HG03280 (cell line): ENCODE data around the gene GRB10.

Experiments used
- ATAC-seq: cut with Tn5 transposase; IDR thresholded peaks from one replicate; pipeline ENCODE4 v1.9.1; 2021; ENCODE audit warnings: mild to moderate bottlenecking, moderate library complexity; ENCODE audit not compliant: unreplicated experiment

The GRB10 gene

DNA sequence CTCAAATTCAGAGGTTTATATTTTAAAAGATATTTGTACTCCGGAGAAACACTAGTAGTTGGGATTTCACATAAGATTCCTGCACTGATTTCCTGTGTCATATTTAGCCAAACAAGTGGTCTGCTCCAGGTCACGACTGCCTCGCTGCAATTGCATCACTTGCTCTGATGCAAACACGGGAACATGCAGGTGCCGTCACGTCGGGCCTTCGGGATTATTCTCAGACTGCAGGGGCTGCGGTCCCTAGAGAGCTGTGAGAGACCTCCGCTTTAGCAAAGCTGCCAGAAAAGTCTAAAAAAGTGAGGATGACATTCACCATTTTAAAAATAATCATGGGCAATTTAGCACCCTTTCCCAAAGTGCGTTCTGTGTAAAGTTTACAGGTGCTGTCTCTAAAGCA, 124.0 kb downstream of the GRB10 start:
- no peak for ATAC-seq

GRCh38 chr7:50657912-50658311, 124.8 kb downstream of the GRB10 start:
- no peak for ATAC-seq

DNA sequence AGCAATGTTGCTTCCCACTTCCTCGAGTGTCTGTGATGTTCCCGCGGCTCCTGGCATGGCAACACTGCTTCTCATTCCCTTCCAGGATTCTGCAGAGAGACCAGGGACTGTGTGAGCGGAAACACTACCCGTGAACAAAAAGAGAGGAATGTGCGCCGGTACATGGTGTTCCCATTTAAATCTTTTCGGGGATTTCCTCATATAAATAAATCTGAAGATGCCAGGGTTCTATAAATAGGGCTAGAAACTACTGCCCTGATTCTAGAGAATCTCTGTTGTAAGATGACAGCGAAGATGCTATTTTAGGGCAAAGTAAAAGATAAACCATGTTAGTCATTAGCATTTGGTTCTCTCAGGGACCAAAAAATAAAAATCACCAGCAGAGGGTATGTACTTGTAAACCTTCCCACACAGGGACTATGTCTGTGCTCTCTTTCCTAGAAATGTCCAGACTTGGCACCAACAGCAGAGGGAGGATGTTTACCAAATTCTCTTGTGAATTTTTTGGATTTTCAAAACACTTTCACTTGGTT, 125.3 kb downstream of the GRB10 start:
- no peak for ATAC-seq

GRCh38 chr7:50656141-50656895, 126.4 kb downstream of the GRB10 start:
- no peak for ATAC-seq

DNA sequence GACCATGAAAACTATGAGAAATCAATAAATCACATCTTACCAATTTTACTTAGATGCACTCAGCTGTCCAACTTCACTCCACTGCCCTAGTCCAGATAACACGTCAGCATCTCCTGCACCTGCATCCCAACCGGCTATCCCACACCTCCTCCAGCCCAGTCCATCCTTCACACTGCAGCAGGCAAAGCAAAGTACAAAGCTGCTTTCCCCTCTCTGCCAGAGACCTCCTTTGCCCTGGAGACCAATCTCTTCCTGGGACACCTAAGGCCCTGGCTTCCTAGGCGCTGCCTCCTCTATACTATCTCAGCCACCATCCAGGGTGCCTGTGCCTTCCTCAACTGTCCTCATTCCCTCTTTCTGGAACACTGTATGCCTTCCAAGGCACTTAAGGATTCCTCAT, 127.2 kb downstream of the GRB10 start:
- no peak for ATAC-seq

DNA sequence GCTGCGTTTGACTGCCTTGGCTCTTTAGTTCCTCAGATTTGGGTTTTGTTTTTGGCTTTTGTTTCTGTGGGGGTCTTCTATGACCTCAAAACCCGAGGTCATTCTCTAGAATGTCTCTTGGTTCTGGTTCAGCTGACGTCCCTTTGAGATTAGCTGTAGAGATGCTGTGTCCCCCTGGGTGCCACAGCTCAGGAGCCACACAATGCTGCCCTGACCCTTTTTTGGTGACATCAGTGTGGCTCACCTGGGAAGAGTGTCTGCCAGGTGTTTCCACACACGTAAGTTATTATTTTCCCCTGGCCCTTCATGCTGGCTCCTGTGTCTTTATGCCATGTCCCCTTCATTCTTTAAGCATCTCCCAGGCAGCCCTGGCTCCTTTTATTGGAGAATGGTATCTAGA, 127.7 kb downstream of the GRB10 start:
- no peak for ATAC-seq

DNA sequence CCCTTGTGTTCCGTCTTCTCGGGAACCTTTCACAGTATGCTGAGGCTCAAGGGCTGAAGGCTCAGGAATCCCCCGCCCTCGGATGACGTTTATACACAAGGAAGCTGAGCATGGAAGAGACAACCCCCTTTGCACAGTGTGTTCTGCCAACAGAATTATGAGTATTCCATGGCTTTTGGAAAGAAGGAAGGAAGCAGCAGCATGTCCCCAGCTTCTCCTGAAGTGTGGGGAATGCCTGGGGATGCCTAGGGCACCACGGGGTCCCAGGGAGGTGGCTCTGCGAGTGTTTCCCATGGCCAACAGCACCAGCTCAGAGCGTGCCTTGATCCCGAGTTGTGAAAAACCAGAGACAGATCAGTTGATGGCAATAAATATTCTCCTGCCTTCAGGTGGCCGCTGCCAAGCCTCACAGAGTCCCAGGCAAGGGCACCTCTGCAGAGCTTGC, 128.7 kb downstream of the GRB10 start:
- no peak for ATAC-seq

- no peak for ATAC-seq
Measured at GRCh38 chr7:50653126-50653864, 129.4 kb downstream of the GRB10 start.

- no peak for ATAC-seq
Measured at GRCh38 chr7:50652400-50653125, 130.1 kb downstream of the GRB10 start.

GRCh38 chr7:50651271-50651989, 131.3 kb downstream of the GRB10 start:
- no peak for ATAC-seq

- no peak for ATAC-seq
Measured at GRCh38 chr7:50650057-50650664, 132.5 kb downstream of the GRB10 start.

- no peak for ATAC-seq
Measured at GRCh38 chr7:50649259-50649885, 133.3 kb downstream of the GRB10 start.

DNA sequence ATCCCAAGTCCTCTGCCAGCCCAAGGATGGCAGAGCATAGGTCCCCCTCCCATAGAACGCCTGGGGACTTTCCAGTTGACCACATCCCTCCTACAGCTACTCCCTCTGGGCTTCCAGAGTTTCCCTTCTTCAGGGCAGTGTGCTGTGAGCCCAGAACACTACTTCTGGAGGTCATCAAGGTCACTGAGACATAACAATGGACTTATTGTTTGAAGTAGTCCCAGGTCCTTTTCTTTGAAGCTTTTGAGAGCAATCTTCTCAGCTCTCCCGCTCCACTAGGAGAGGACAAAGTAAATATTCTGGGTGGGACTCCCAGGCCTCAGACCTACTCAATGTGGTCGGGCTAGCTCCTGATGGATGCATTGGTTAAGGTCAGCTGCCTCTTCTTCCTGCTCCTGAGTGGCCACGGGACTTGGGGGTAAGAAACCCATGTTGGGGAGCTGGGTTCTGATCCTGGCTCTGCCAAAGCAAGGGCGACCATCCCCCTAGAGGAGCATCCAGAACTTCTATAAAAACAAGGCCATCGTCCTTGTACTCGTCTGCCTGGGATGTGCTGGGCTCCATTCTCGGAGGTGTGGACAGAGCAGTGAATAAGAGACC, 134.0 kb downstream of the GRB10 start:
- ATAC-seq: no peak

GRCh38 chr7:50648076-50648475, 134.6 kb downstream of the GRB10 start:
- no peak for ATAC-seq

- ATAC-seq: no peak
Measured at GRCh38 chr7:50647286-50647980, 135.3 kb downstream of the GRB10 start.

DNA sequence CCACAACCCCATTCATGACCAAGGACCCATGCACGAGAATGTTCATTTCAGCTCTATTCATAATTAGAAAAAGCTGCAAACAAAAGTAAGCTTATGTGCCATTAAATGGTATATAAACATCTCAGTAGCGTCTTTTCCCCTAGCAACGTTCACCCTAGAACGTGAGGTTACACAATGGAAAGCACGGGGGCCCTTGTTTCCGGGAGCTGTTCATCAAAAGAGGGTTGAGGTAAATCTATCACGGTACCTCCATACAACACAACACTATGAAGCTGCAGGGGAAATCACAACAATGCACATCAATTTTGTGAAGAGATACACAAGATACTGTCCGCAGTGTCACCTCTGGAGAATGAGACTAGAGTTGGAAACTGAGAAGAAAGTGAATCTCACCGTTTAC, 136.6 kb downstream of the GRB10 start:
- no peak for ATAC-seq

GRCh38 chr7:50645186-50645585, 137.5 kb downstream of the GRB10 start:
- ATAC-seq: no peak

- ATAC-seq: no peak
Measured at GRCh38 chr7:50644586-50644985, 138.1 kb downstream of the GRB10 start.

GRCh38 chr7:50644114-50644513, 138.6 kb downstream of the GRB10 start:
- ATAC-seq: no peak
